GM21723 (cell line): ENCODE measurements around the gene APBA3.

ENCODE experiments used
- ATAC-seq: cut with Tn5 transposase; IDR thresholded peaks from one replicate; pipeline ENCODE4 v1.9.1; 2021; ENCODE audit warnings: mild to moderate bottlenecking, moderate library complexity; ENCODE audit not compliant: unreplicated experiment

APBA3 gene

GRCh38 chr19:3721887-3722442, 39.5 kb downstream of the APBA3 start:
- ATAC-seq: no peak

GRCh38 chr19:3721131-3721886, 40.2 kb downstream of the APBA3 start:
- no peak for ATAC-seq

GRCh38 chr19:3720349-3720917, 41.1 kb downstream of the APBA3 start:
- no peak for ATAC-seq

GRCh38 chr19:3719868-3720267, 41.6 kb downstream of the APBA3 start:
- no peak for ATAC-seq

- ATAC-seq: no peak
Measured at GRCh38 chr19:3716147-3716668, 45.3 kb downstream of the APBA3 start.

GRCh38 chr19:3712663-3713611, 48.6 kb downstream of the APBA3 start:
- no peak for ATAC-seq

GRCh38 chr19:3710265-3710812, 51.2 kb downstream of the APBA3 start:
- ATAC-seq: no peak

GRCh38 chr19:3708207-3708931, 53.1 kb downstream of the APBA3 start, which contains the start of gene TJP3:
TJP3 (plus strand) TSS chr19:3708384; CDS start chr19:3728433, 20,049 bp downstream.
- no peak for ATAC-seq

- no peak for ATAC-seq
Measured at GRCh38 chr19:3707868-3708206, 53.7 kb downstream of the APBA3 start.

GRCh38 chr19:3701200-3701599, 60.3 kb downstream of the APBA3 start:
- no peak for ATAC-seq
